ENCODE measurements around the gene CDYL.
"Not testable (repeated sequence)": the region's sequence is repeated elsewhere in the genome, so short reads cannot be mapped to it uniquely, and the experiment has no call there.

Gene CDYL

GRCh38 chr6:4805553-4806336 is 29.5 kb downstream of the CDYL start:
- peak in 1 of 2 experiments; percentile 43 for DNase-seq

- no peak for DNase-seq
Measured at GRCh38 chr6:4806337-4806725, 30.1 kb downstream of the CDYL start.

GRCh38 chr6:4806791-4807190 is 30.6 kb downstream of the CDYL start:
- no peak for DNase-seq

- DNase-seq: no peak
Measured at GRCh38 chr6:4808396-4808795, 32.2 kb downstream of the CDYL start.

- no peak for DNase-seq
Measured at GRCh38 chr6:4809999-4810918, 34.1 kb downstream of the CDYL start.

- no peak for DNase-seq
Measured at GRCh38 chr6:4812068-4812467, 35.9 kb downstream of the CDYL start.

GRCh38 chr6:4813055-4813454 is 36.9 kb downstream of the CDYL start:
- no peak for DNase-seq

- no peak for DNase-seq
Measured at GRCh38 chr6:4814212-4814611, 38.0 kb downstream of the CDYL start.

- DNase-seq: no peak
Measured at GRCh38 chr6:4814987-4815386, 38.8 kb downstream of the CDYL start.

GRCh38 chr6:4815584-4815983 is 39.4 kb downstream of the CDYL start:
- no peak for DNase-seq

- no peak for DNase-seq
Measured at GRCh38 chr6:4816904-4817303, 40.7 kb downstream of the CDYL start.

GRCh38 chr6:4817551-4817950 is 41.3 kb downstream of the CDYL start:
- DNase-seq: no peak

GRCh38 chr6:4818272-4818938 is 42.2 kb downstream of the CDYL start:
- DNase-seq: no peak

- DNase-seq: no peak
Measured at GRCh38 chr6:4819706-4820283, 43.6 kb downstream of the CDYL start.

GRCh38 chr6:4820704-4821276 is 44.6 kb downstream of the CDYL start:
- DNase-seq: no peak

- no peak for DNase-seq
Measured at GRCh38 chr6:4822476-4822875, 46.3 kb downstream of the CDYL start.

GRCh38 chr6:4828187-4828698 is 52.0 kb downstream of the CDYL start:
- no peak for DNase-seq

GRCh38 chr6:4829089-4829488 is 52.9 kb downstream of the CDYL start:
- DNase-seq: no peak

- not testable (repeated sequence) for DNase-seq
Measured at GRCh38 chr6:4835540-4835939, 59.3 kb downstream of the CDYL start.

- no peak for DNase-seq
Measured at GRCh38 chr6:4840169-4840568, 64.0 kb downstream of the CDYL start.

- DNase-seq: no peak
Measured at GRCh38 chr6:4844108-4844507, 67.9 kb downstream of the CDYL start.

- DNase-seq: no peak
Measured at GRCh38 chr6:4846387-4846786, 70.2 kb downstream of the CDYL start.

Data from cerebellar nuclear complex (tissue), 1 donor.